T-helper 2 cell (primary cell): ENCODE data around the gene LPXN.
A peak's percentile ranks its signal among the peaks of the same experiment; 100 is the strongest.
"Not testable (repeated sequence)": the region's sequence is repeated elsewhere in the genome, so short reads cannot be mapped to it uniquely, and the experiment has no call there.

Experiments used
- DNase-seq, 5 experiments: peaks; one replicate each; pipeline versions ENCODE4 v3.0.0 to v3.0.0-alpha.2; 2012 to 2022

LPXN gene

DNA sequence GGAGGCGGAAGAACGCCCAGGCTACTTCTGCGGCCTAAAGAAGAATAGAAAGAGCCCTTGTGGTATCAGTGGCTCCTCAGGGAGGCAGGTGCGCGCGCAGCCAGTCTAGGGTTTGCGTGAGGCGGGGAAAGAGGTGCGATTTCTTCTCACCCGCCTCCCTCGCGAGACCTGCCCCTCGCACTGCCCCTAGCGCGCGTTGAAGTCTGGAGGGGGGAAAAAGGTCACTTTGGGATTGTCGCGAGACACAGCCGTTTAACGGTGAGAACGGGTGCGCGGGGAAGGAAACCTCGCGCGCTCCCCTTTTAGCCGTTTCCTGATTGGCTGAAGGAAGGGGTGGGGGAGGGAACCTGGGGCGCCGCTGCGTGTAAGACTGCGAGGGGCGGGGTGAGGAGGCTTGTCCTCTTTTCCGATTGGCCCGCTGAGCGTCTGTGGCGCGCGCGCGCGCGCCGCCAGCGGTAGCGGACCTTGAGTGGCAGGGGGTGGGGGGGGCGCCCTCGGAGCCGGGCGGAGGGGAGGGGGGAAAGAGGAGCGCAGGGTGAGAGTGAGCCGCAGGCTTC lies 3.1 kb upstream of the LPXN start, which contains the start of gene ZFP91:
Gene ZFP91 (plus strand): TSS at position 429 of the 557 bp plus-strand sequence. CDS start 219 bp downstream, outside the sequence.
- peak; percentile 92 to 99 (median 94) for DNase-seq

DNA sequence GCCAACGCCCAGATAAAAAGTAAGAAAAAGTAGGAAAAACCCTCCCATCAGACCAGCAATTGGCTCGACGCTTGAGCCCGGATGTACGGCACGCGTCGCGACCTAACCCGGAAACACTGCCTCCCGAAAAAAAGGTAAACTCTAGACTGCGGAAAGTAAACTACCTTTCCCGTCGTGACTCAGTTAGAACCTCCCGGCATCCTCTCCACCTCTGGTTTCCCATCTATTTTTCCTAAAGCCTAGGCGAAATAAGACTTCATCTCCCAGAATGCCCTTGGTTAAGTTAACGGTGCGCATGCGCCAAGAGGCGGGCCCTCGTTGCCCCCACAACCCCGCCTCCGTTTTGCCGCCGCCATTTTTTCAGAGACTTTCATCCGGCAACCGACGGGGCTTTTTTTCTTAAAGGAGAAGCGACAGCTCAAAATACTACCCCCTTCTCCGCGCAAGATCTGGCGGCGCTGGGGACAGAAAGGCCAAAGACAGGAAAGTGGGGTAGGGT lies 2.5 kb upstream of the LPXN start:
- DNase-seq, result peak; percentile 79 to 99 (median 90)

DNA sequence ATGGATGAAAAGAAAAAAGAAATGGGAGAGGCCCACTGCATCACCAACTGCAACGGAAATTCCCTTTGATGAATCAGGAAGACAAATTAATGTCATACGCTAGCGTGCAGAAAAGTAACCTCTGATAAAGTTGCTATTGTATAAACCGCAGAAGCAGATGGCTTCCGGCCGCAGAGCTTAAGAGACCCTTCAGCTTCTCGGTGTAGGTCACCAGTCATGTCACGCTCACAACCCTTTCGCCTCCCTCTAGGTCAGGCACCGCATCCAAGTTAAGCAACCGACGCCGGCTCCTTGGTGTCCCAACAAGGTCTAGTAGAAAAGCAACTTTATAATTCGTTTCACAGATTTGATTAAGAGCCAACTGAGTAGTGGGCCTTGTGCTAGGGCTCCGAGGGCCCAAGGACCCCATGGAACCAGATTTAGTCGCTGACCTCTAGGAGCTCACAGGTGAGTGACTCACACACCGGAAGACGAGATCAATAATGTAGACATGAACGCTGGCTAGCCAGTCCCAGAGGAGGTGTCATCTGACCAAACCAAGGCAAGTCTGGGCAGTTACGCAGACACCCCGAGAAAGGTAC lies 2.0 kb upstream of the LPXN start:
- peak; percentile 52 to 94 (median 76) for DNase-seq

- peak in 1 of 5 experiments; percentile 43 for DNase-seq
These were observed 1.3 kb upstream of the LPXN start for GRCh38 chr11:58576887-58577471.

DNA sequence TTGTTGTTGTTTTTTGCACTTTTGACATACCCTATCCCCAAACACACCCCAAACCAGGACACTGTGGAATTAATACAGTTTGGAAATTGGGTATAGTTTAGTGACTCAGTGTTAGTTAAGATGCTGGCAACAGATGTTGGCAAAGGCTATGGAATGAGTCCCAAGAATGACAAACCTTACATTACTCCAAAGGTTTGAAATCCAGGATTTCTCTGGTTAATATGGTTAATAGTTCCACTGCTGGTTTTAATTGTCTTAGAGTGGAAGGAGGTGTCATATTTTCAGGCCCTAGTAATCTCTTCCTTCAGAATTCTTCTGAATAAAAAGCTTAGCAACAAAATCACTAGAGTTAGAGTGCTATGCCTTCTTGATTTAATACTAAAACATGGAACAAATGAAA lies 775 bp downstream of the LPXN start:
- no peak for DNase-seq

DNA sequence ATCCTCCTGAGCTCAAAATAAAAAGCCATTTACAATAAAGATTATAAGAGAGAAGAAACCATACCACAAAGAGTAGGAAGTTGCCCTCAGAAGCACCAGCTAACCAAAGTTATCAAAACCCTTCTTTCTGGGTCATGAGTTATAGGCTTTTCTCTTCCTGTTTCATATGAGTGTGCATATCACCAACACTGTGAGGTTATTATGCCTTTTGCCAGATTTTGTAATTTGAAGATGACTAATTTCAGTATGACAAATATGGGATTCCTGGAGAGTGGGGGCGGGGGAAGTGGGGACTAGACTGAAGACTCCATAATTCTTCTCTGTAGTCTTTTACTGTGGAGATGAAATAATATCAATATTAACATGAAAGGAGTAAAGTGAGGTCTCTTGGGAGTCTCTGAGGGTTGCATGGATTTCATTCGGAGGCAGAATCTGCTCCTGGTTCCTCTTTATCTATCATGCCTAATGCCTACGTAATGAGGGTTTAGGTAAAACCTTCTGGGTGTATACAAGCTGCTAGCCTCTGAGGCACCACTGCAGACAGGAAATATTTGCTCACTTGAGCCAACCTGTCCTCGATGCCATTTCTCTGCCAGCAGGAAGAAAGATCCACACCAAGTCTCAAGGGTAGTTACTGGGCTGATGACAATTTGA lies 2.1 kb downstream of the LPXN start:
- DNase-seq, result peak in 4 of 5 experiments; percentile 40 to 85 (median 56)

DNA sequence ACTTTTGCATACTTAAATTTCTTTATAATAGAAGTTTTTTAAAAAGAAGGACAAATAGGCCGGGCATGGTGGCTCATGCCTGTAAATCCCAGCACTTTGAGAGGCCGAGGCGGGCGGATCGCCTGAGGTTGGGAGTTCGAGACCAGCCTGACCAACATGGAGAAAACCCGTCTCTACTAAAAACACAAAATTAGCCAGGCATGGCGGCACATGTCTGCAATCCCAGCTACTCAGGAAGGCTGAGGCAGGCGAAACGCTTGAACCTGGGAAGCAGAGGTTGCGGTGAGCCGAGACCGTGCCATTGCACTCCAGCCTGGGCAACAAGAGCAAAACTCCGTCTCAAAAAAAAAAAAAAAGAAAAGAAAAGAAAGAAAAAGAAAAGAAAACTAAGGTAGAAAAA lies 2.8 kb downstream of the LPXN start:
- DNase-seq, result not testable (repeated sequence)

DNA sequence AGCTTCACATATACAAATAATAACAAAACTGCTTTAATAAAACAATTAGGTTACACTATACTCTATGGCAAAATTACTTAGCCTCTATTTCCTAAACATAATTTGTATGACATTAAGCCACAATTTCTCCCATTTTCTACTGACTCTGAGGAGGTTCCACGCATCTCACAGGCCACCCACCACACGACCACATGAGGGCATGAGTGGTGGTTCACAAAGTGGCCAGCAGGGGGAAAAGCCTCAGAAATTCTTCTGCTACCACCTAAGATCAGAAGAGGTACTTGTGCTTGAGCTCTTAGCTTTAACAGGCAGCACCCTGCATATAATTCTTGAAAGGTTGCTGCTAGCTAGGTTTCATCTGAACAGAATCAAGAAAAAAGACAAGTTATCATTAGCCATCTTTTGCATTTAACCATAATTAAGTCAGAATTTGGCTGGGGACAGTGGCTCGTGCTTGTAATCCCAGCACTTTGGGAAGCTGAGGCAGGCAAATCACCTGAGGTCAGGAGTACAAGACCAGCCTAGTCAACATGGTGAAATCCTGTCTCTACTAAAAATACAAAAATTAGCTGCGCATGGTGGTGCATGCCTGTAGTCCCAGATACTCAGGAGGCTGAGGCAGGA lies 7.7 kb downstream of the LPXN start:
- DNase-seq, result peak; percentile 34 to 80 (median 68)

GRCh38 chr11:58564231-58564630 lies 11.4 kb downstream of the LPXN start:
- no peak for DNase-seq

DNA sequence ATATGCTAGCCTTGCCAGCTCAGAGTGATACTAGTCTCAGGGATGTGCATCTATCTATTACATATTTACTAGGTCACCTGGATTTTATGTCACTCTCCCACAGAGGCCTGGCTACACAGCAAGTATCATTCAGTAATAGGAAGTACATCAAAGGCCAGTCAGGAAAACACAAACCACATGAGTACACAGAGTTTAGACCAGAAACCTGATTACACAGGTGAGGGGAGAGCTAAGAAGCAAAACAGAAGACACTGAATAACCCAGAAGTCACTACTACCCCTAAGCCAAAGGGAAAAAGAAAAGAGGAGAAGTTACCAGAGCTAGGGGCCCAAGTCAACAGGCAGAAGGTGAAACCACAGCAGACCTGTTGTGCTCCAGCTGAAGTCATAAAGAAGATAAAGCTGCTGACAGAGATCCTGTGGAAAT lies 13.3 kb downstream of the LPXN start:
- no peak for DNase-seq

DNA sequence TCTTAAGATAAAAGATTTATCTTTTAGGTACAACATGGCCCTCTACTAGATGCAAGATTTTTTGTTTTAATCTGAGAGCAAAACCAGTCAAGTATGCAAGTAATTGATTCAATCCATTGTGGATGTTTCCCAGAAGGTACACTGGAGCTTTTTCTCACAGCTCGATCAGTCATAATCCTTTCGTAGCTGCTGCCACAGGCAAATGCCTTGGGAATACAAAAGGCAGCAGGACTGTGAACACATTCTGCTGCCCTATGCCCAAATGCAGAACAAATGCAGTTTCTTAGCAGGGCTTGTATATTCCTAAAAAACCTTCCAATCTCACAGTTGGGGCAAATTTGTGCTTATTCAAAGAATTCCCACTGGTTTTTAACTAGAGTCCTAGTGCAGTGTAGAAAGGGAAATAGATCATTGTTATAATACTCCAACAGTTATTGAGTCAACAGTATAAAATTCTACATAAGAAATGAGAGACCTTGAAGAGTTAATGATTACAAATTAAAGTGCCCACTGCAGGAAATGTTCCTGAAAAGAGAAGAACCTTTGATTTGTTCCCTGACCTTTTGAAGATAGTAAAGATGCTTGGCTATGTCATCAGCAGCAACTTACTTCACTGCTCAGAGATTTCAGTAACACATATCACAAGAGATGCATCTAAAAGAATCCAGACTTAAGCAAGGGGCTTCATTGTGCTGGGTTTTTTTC lies 14.1 kb downstream of the LPXN start:
- no peak for DNase-seq

DNA sequence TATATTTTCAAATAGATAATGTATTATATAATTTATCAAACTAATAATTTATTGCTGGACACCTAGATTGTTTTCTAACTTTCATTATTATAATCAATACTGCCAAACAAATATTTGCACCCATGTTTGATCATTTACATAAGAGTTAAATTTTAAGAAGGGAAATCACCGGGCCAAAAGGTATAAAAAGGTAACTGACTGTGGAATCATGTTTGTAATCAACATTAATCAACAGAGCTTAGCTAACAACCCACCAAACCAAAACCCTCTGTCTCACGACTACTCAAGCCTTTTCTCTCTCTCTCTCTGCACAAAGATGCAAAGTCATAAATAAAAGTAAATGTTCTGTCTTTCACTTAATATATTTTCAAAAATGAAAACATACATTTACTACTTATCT lies 14.8 kb downstream of the LPXN start:
- no peak for DNase-seq

- DNase-seq, result no peak
These were observed 26.0 kb downstream of the LPXN start for GRCh38 chr11:58549644-58550043.

GRCh38 chr11:58546841-58547240 lies 28.8 kb downstream of the LPXN start:
- DNase-seq, result no peak

DNA sequence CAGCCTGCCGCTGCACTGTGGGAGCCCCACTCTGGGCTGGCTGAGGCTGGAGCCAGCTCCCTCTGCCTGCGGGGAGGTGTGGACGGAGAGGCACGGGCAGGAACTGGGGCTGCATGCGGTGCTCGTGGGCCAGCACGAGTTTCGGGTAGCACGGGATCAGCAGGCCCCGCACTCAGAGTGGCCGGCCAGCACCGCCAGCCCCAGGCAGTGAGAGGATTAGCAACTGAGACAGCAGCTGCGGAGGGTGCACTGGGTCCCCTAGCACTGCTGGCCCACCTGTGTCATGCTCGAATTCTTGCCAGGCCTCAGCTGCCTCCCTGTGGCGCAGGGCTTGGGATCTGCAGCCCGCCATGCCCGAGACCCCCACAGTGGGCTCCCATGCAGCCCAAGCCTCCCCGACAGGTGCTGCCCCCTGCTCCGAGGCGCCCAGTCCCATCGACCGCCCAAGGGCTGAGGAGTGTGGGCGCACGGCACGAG lies 43.8 kb downstream of the LPXN start:
- DNase-seq, result no peak

DNA sequence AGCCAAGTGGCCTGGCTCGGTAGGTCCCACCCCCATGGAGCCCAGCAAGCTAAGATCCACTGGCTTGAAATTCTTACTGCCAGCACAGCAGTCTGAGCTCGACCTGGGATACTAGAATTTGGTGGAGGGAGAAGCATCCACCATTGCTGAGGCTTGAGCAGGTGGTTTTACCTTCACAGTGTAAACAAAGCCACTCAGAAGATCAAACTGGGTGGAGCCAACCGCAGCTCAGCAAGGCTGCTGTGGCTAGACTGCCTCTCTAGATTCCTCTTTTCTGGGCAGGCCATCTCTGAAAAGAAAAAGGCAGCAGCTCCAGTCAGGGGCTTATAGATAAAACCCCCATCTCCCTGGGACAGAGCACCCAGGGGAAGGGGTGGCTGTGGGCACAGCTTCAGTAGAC lies 45.4 kb downstream of the LPXN start:
- DNase-seq, result peak in 3 of 5 experiments; percentile 12 to 49 (median 12)

DNA sequence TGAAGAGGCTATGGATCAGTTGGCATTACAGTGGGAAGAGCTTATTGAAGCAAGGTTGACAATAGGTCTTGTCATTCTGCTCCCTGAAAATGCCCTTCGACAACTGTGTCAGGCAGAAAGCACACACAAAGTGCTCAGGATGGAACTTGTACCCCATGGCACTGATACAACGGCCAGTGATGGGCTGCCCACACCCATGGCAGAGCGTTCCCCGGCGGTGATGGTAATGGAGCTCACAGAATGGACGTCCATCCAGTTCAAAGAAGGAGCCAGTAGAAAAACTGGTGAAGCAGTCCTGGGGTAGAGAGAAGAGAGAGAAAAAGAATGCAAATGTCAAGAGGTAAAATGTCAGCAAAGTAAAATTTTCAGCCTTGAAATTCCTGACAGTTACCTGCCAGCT lies 48.2 kb downstream of the LPXN start:
- no peak for DNase-seq

- DNase-seq, result no peak
These were observed 48.9 kb downstream of the LPXN start for GRCh38 chr11:58526721-58527120.

- DNase-seq, result peak in 2 of 5 experiments; percentile 45 to 86
These were observed 50.5 kb downstream of the LPXN start for GRCh38 chr11:58525037-58525614.

- DNase-seq, result peak in 4 of 5 experiments; percentile 12 to 59 (median 30)
These were observed 51.2 kb downstream of the LPXN start for GRCh38 chr11:58524232-58525036.
